ENCODE data around the gene PDE7B. TPM values are rescaled to one million over a fixed set of nuclear protein-coding genes. Genes with fewer than 3 reads are reported as not detected.

The PDE7B gene
- total and polyA plus RNA-seq, 2 of the 8 experiments (the other 6 are each of a cell fraction or from before 2014, with no cell fraction given), result not detected

- H3K23ac ChIP-seq (ENCODE audit: insufficient read length), result no peak overlapping the region
- no peaks in the 10 kb centered on the region for H3K4me1 ChIP-seq (replicated peaks in 1 of 4; ENCODE audit: control insufficient read depth in 3 of 4, insufficient read depth in 4 of 4, low read length in 3 of 4)
- no peaks in the 10 kb centered on the region for H3K79me2 ChIP-seq (ENCODE audit: control insufficient read depth in 1 of 2, insufficient read depth in 2 of 2, low read length in 2 of 2)
- H3K14ac ChIP-seq (ENCODE audit: insufficient read length), result no peak overlapping the region
- H2BK12ac ChIP-seq (ENCODE audit: low read depth, low read length), result no peak overlapping the region
- no peak for DNase-seq (ENCODE audit: low read depth in 1 of 2, low spot score in 2 of 2)
- no peak overlapping the region for H3K27ac ChIP-seq (ENCODE audit: low read depth, low read length)
- no peak overlapping the region for H2BK5ac ChIP-seq (ENCODE audit: low read depth, low read length)
- no peak overlapping the region for H4K91ac ChIP-seq (replicated peaks; ENCODE audit: insufficient read length, low read length)
- no peak overlapping the region for H2BK15ac ChIP-seq (ENCODE audit: low read length)
- no peak overlapping the region for H3K18ac ChIP-seq (ENCODE audit: extremely low read depth, low read length)
- no peak overlapping the region for H2AK5ac ChIP-seq (ENCODE audit: low read depth, low read length)
- no peak overlapping the region for H4K8ac ChIP-seq (ENCODE audit: extremely low read depth, insufficient read depth, low read length)
- H3K9ac ChIP-seq (replicated peaks in 1 of 4; ENCODE audit: extremely low read depth in 1 of 4, low read depth in 3 of 4, low read length in 3 of 4), result no peak overlapping the region
- no peak for FAIRE-seq
- no peaks in the 10 kb centered on the region for H3K79me1 ChIP-seq (ENCODE audit: low read depth, low read length)
- no peak overlapping the region for H3K4ac ChIP-seq (replicated peaks; ENCODE audit: insufficient read length, low read depth, low read length)
- H3K56ac ChIP-seq (replicated peaks; ENCODE audit: insufficient read length, low read depth, low read length), result no peak overlapping the region
- no peaks in the 10 kb centered on the region for H3K36me3 ChIP-seq (ENCODE audit: control insufficient read depth in 2 of 4, insufficient read depth in 4 of 4, low read length in 3 of 4)
- CTCF ChIA-PET (ENCODE audit: partially characterized antibody), result interaction anchor here (1.2 kb wide), 1 partner anchor 72 kb away, joined by 4 read pairs; no protein-coding TSS in a partner anchor
- 74% methylated on average over 5 of the region's 5 CpGs; no CpG with 5 or more reads in 1 of the 2 experiments for WGBS, 2 experiments (ENCODE audit: extremely low coverage in 1 of 2, insufficient coverage in 1 of 2, insufficient read length in 1 of 2, insufficient replicate concordance in 2 of 2, low coverage in 1 of 2, low lambda C conversion rate in 2 of 2, missing lambda C conversion rate in 1 of 2)
- H3K9me3 ChIP-seq (ENCODE audit: insufficient read depth in 2 of 2, low read depth in 1 of 2, low read length in 1 of 2), result peaks cover 0 to 2% of the 10 kb centered on the region in 2 experiments; a peak in 1 of 4 replicates
- H2AFZ ChIP-seq (ENCODE audit: low read length), result peak overlapping the region; percentile 68; the same call in 1 of the 2 replicates
- no peak overlapping the region for H3K4me3 ChIP-seq (ENCODE audit: extremely low read depth in 1 of 4, insufficient read depth in 2 of 4, low read depth in 3 of 4, low read length in 4 of 4)
- no peaks in the 10 kb centered on the region for H4K20me1 ChIP-seq (replicated peaks in 1 of 2; ENCODE audit: control insufficient read depth in 1 of 2, insufficient read depth in 2 of 2, low read length in 2 of 2)
- no peaks in the 10 kb centered on the region for H3K23me2 ChIP-seq (ENCODE audit: low read depth, low read length)
- TF ChIP-seq CHD2 (IDR thresholded peaks at IDR 0.05; ENCODE audit: low read length) (no peak), EGR1 (IDR thresholded peaks at IDR 0.05; ENCODE audit: borderline replicate concordance, low read depth, low read length) (peak; percentile 53; the same call in 1 of the 2 replicates)
- H3K4me2 ChIP-seq (ENCODE audit: insufficient read depth in 1 of 2, low read depth in 2 of 2, low read length in 2 of 2), result no peak overlapping the region
- POLR2A ChIA-PET (ENCODE audit: partially characterized antibody), result no interaction called here
- H2BK20ac ChIP-seq (ENCODE audit: low read length), result no peak overlapping the region
- H4K5ac ChIP-seq (ENCODE audit: insufficient read length, low read depth, low read length), result no peak overlapping the region
- H2BK120ac ChIP-seq (replicated peaks; ENCODE audit: low read depth, low read length), result no peak overlapping the region
- no peaks in the 10 kb centered on the region for H3K27me3 ChIP-seq (replicated peaks in 1 of 4; ENCODE audit: control insufficient read depth in 3 of 4, extremely low read depth in 1 of 4, insufficient read depth in 3 of 4, low read length in 3 of 4)
These were observed 13.6 kb upstream of the PDE7B start for GRCh38 chr6:135837735-135838449.

Measured in H1 (cell line).